Ovary (tissue), 3 donors: ENCODE measurements around the gene OPALIN.

Experiments
- CTCF ChIP-seq, 3 donors: fragments of 450-650 bp in 2 of 3; fragments of 200-600 bp in 1 of 3; IDR thresholded peaks; one replicate each; pipeline versions ENCODE4 v1.5.1 to v1.8.0; 2016 to 2022; ENCODE audit warnings: antibody characterized with exemption in 3 of 3, mild to moderate bottlenecking in 1 of 3
- EP300 ChIP-seq: sonication (generic); formaldehyde crosslinking; IDR thresholded peaks from one replicate; pipeline ENCODE4 v1.6.1; 2017; ENCODE audit warnings: antibody characterized with exemption
- POLR2A ChIP-seq: fragments of 450-650 bp; IDR thresholded peaks from one replicate; pipeline ENCODE4 v1.6.1; 2017; ENCODE audit warnings: antibody characterized with exemption, mild to moderate bottlenecking, moderate library complexity
- donor health status: DM: no; HTN: no; CAD: no.

- TF ChIP-seq CTCF (IDR thresholded peaks at IDR 0.05) (no peak), POLR2A (no peak), EP300 (no peak)
Measured at GRCh38 chr10:96301616-96302015, 57.2 kb downstream of the OPALIN start.
